Measurements from ENCODE around the gene SERINC2.
"Not testable (repeated sequence)": the region's sequence is repeated elsewhere in the genome, so short reads cannot be mapped to it uniquely, and the experiment has no call there.

Gene SERINC2

DNA sequence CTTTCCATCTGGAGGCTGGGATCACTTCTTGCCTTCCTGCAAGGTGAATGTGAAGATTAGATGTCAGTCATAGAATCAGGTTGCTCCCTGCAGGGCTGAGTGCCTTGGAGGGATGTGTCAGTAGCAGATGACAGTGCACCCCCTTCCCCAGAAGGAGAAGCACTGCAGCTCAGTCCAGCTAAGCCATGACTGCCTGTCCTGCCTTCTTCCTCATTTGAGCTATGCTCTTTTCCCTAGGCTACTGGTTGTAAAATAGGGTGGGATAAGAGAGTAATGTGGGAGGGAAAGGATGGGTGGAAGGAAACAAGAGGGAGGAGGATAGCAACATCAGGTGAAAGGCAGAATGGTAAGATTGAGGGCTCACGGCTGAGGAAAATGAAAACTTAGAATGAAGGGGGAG, 29.0 kb upstream of the SERINC2 start:
- DNase-seq (ENCODE audit: low read depth, low spot score), result no peak

DNA sequence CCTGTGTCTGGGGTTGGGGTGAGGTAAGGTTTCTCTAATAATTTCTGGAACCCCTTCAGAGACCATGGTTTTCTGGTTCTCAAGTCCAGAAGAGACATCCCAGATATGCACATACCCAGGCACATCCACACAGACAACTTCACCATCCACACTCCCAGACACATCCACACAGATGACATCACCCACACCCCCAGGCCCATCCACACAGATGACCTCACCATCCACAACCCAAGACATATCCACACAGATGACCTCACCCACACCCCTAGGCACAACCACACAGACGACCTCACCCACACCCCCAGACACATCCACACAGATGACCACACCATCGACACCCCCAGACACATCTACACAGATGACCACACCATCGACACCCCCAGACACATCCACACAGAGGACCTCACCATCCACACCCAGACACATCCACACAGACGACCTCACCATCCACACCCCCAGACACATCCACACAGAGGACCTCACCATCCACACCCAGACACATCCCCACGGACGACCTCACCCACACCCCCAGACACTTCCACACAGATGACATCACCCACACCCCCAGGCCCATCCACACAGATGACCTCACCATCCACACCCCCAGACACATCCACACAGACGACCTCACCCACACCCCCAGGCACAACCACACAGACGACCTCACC, 26.3 kb upstream of the SERINC2 start:
- not testable (repeated sequence) for DNase-seq (ENCODE audit: low read depth, low spot score)

DNA sequence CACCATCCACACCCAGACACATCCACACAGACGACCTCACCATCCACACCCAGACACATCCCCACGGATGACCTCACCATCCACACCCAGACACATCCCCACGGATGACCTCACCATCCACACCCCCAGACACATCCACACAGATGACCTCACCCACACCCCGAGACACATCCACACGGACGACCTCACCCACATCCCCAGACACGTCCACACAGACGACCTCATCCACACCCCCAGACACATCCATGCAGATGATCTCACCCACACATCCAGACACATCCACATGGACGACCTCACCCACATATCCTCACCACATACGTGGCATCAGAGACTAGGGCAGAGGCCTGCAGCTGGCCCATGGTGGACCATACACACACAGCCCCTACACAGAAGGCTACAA, 25.4 kb upstream of the SERINC2 start:
- DNase-seq (ENCODE audit: low read depth, low spot score), result no peak

DNA sequence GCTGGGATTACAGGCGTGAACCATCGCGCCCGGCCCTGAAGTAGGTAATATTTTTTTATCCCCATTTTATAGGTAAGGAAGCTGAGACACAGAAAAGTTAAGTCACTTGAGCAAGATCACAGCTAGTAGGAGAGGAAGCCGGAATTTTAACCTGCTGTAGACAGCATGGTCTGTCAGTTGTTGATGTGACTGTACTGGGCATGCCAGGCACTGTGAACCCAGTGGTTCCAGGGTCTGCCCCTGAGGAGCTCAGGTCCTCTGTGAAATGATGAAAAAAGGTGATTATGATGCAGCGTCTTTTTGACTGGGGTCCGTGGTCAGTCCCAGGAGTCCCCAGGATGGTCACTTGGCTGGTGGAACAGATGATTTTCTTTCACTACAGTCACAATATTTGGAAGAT, 23.4 kb upstream of the SERINC2 start:
- DNase-seq (ENCODE audit: low read depth, low spot score), result no peak

DNA sequence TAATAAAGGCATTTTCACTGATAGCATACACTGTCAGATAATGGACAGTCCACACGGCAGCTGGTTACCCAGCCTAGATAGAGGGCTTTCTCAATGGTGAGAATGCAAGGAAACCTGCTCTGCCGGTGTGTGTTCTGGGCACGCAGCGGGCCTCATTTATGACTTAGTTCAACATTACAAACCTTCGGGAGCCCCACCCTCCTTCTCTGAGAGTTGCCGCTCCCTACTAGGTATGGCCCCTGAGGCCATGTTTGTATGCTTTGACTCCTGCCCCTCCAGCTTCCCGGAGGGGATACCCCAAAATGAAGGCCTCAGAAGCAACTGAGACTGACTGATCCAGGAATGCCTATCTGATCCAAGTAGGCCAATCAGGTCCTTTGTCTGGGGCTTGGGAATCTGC, 22.9 kb upstream of the SERINC2 start:
- DNase-seq (ENCODE audit: low read depth, low spot score), result no peak

DNA sequence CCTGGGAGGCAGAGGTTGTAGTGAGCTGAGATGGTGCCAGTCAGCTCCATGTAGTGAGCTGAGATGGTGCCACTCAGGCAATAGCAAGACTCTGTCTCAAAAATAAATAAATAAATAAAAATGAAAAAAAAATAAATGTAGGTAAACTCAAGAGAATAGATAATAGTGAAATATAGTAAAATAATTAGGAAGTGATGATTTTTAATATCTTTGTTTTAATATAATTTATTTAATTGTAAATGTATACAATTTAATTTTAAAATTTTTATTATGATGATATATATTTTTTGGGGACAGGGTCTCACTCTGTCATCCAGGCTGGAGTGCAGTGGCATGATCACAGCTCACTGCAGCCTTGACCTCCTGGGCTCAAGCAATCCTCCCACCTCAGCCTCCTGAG, 19.6 kb upstream of the SERINC2 start:
- DNase-seq (ENCODE audit: low read depth, low spot score), result no peak

DNA sequence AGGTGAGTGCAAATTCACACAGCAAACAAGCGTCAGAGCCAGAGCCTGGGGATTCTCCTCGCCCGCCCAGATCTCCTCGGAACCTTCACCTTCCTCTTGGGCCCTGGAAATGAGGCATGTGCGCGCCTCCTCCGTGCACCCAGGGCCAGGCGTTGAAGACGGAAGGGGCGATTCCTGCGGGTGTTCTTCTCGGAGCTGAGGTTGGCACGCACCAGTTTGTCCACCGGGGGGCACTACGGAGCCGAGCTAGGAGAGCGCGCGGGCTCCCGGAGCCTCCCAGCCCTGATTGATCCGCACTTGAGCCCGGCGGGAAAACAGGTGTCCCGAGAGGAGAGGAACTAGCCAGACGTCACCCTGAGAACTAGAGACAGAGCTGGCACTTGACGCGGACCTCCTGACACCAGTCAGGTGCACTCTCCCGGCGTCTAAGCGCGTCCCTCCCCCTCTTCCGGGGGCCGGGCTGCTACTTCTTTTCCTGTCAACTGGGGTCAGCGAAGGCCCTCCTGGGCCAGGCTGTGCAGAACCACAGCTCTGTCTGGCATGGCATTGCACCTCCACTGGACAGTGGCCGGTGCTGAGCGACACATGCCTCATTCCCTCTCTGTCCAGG, 18.3 kb upstream of the SERINC2 start:
- DNase-seq (ENCODE audit: low read depth, low spot score), result no peak

DNA sequence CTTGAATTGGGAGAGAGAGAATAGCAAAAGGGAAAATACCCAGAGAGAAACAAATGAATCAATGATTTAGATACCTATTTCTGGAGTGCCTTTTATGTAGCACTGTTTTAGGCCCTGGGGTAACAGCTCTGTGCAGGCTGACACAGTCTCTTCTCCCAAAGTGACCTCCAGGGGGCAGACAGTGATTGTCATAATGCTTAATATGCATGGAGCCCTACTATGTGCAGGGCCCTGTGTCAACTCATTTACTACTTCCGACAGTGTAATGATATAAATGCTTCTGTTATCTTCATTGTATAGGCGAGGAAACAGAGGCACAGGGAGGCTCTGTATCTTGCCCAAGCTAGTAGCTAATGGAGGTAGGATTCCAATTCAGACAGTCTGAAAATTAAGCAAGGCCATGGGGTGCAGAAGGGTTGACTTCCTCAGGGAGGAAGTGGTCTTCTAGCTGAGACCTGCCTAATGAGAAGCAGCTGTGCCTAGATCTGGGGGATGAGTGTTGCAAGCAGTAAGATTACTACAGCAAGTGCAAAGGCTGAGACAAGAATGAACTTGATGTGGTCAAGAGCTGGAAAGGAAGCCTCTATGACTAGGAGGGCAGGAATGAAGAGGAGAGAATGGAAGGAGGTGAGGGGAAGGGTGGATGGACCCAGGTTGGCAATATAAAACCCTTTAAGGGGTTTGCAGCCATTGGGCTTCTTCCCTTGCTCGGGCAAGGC, 16.2 kb upstream of the SERINC2 start:
- no peak for DNase-seq (ENCODE audit: low read depth, low spot score)

DNA sequence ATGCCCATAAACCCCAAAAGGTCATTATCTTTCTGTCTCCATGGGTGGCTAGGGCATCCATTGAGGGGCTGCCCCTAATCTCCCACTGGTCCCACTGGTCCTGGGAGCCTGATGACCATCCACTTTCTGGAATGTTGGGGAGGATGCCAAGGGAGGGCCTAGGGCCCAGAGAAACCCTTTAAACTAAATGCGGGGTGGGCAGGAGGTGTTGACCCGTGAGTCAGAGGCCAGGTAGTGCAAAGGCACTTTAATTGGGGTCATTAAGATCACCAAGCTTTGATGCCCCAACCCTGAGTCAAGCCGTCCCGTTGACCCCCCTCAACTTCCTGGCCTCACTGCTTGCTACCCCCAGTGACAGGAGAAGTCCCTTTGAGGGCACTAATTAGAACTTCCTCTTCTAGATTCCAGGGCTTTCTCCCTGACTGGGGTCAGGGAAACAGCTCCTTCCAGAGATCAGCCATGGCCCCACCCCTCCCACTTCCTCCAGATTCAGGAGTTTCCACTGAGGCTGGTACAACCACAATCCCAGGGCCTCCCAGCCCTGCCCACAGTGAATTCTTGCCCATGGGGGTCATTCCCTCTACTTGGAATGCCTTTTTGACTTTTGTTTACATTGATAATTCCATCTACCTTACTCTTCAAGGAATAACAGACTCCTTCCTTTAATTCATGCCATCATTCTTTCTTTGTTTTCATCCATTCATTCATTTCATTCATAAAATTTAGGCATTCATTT, 15.5 kb upstream of the SERINC2 start:
- no peak for DNase-seq (ENCODE audit: low read depth, low spot score)

DNA sequence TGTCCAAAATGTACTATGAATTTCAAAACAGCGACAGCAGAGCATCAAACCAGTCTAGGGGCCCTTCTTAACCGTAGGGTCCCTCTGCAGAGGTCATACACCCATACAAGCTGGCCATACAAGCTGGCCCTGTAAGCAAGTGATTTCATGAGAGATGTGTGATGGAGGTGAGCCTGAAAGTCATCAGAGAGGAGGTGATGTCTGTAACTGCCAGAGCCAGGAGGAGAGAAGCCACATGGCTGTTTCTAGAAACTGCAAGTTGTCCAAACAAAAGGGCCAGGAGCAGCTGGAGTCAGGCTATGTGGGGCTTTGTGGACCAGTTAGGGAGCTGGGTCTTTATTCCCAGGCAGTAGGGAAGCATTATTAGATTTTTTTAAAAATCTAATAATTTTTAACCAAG, 14.8 kb upstream of the SERINC2 start:
- DNase-seq (ENCODE audit: low read depth, low spot score), result no peak

DNA sequence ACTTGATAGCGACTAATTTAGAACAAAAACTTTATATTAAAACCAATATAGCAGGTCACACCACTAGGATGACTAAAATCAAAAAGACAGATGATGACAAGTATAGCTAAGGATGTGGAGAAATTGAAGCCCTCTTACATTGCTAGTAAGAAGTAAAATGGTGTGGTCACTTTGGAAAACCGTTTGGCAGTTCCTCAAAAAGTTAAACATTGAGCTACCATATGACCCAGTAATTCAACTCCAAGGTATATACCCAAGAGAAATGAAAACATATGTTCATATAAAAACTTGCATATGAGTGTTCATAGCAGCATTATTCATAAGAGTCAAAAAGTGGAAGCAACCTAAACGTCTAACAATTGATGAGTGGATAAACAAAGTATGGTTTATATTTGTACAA, 13.0 kb upstream of the SERINC2 start:
- no peak for DNase-seq (ENCODE audit: low read depth, low spot score)

DNA sequence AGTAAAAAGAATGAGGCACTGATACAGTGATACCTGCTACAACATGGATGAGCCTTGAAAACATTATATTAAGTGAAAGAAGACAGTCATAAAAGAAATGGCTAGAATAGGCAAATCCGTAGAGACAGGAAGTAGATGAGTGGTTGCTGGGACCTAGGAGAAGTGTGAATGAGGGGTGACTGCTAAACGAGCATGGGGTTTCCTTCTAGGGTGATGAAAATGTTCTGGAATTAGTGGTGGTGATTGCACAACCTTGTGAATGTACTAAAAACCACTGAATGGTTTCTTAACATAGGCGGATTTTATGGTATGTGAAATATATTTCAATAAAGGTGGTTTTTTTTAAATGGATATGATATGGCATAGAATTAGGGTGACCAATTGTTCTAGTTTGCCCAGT, 12.6 kb upstream of the SERINC2 start:
- no peak for DNase-seq (ENCODE audit: low read depth, low spot score)

DNA sequence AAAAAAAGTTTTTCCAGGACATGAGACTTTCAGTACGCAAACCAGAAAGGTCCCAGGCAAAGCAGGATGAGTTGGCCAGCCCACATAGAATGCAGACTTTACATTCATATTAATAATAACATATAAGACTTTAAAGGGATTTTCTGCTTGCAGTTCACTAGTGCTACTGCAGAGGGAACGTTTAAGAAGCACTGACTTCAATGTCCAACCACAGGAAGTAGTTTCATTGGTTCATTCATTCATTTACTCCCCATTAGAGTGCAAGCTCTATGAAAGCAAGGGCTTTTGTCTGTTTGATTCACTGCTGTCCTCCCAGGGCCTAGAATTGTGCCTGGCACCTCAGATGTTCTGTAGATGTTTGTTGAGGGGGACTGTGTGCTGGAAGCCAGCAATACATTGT, 11.8 kb upstream of the SERINC2 start:
- no peak for DNase-seq (ENCODE audit: low read depth, low spot score)

DNA sequence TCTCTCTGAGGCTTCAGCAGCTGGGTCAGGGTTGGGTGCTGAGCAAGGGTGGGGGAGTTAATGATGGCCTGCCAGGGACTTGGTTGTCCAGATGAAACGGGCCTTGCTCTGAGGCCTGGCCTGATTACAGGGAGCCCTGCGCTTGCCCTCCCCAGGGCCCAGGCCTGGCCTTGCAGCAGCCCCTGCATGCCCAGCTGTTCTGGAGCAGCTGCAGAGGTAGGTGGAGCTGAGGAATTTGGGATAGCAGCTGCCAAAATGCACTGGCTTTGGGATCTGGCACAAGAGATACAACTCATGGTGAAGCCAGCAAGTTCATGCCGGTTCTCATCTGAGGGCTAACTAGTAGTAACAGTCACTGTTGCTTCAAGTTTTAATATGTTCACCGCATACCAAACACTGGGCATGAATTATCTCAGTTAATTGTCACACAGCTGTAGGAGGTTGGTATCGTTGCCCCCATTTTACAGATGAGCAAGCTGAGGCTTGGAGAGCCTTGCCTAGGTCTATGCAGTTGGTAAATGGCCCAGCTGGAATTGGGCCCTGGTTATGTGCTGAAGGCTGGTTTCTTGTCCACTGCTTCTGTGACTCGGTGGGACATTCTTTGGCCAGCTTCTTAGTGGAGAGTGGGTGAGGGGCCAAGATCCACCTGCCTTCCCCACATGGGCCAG, 7.3 kb upstream of the SERINC2 start:
- no peak for DNase-seq (ENCODE audit: low read depth, low spot score)

DNA sequence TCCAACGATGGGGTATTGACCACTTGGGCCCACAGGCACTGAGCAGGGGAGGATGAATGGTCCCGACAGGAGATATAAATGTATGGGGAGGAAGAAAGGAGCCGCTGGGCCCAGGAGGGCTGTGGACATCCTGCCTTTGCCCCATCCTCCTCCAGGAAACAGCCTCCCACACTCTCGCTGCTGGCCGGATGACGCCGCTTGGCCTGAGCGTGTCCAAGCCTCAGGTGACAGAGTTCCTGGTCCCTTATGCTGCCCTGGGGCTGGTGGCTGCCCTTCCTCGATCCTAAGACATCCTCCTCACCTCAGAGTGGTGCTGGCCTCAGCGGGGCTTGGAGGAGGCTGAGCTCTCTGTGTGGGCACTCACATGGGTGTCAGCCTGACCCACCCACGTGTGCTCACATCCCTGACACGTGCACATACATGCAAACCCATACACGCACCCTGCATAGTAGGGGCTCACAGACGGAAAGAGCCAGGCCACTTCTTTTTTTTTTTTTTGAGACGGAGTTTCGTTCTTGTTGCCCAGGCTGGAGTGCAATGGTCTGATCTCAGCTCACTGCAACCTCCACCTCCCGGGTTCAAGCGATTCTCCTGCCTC, 5.9 kb upstream of the SERINC2 start:
- no peak for DNase-seq (ENCODE audit: low read depth, low spot score)

DNA sequence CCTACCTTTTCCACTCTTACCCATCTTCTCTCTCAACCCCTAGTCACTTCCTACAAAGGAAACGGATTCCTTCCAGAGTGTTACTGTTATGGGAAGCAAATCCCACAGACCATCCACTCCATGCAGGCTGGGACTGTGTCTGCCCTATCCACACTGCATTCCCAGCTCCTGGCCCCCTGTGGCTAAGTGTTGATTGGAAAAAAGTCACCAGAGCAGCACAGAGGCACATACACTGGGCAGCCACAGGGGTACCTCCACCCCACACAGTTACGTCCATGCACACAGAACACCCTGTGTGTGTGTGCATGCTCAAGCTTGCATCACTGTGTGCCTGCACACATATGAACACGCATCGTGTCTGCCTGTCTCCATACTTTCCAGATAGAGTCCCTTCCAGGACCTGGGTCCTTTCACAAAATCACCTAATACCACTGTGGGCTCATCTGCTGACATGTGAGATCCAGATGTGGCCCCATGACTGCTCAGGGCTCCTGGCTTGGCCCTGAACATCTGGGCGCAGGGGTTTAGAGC, 4.2 kb upstream of the SERINC2 start:
- DNase-seq (ENCODE audit: low read depth, low spot score), result no peak

DNA sequence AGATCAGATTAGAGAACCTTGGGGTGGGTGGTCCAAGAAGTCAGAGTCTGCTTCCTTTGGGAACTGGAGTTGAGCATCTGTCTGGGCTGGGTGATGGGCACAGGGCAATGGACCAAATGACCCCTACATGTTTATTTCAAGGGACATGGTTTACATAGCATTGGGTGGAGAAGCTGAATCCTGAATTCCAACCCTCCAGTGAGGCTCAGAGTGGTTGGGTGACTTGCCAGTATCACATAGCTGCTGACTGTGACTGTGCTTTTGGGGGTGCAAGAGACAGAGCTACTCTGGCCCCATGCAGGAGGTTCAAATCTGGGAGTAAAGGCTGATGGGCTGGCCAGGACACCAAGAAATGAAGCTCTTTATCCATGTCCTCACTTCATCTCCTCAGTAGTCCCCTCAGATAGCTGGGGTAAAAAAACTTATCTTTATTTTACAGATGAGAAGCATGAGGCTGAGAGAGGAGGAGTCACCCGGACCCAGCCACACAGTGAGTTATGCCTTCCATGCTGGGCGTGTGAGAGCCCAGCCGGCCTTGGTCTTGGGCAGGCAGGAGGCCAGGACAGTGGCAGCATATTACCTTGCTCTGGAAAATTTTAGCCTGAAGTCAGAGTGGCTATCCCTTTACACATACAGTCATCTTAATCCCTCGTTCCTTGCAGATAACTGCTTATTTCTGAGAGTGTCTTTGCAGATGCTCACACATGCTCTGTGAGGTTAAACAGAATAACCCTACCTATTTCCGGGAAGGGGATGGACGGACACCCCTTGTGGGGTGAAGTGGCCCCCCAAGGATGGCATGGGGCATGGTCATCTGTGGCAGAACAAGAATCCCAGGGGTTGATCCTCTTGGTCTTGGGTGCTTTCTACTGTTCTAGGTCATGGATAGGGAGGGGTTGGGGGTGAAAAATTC, 2.8 kb upstream of the SERINC2 start:
- DNase-seq (ENCODE audit: low read depth, low spot score), result no peak

DNA sequence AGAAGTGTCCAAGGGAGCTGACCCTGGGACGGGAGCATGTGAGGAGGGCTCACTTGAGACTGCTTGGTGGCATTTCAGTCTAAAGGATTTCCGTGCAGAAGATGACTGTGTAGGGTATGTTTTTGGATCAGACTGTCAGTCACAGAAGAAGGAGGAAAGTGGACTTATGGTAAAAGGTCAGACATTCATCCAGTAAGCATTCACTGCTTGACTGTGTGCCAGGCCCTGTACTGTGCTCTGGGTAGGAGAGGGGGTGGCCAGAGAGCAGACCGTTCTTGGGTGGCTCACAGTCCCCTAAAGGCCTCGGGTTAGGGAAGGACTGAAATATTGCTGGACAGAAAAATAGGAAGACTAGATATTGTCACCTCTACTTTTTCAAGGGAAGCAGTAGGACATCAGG, 2.1 kb upstream of the SERINC2 start:
- DNase-seq (ENCODE audit: low read depth, low spot score), result no peak

DNA sequence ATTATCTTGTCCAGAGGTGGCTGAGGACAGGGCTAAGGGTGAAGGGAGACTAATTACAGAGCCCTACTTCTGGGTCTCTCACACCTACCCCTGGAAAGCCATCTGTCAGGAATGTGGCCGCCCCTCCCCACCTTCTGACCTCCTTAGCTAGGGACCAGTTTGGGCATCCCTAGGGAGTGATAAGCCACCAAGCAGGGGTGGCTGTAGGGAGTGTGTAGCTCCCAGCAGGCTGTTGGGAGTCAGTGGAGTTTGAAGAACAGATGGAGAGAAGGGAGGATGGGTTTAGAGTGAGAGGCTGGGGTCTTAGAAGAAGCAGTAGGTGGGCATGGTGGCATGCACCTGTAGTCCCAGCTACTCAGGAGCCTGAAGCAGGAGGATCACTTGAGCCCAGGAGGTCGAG, 808 bp upstream of the SERINC2 start:
- no peak for DNase-seq (ENCODE audit: low read depth, low spot score)

DNA sequence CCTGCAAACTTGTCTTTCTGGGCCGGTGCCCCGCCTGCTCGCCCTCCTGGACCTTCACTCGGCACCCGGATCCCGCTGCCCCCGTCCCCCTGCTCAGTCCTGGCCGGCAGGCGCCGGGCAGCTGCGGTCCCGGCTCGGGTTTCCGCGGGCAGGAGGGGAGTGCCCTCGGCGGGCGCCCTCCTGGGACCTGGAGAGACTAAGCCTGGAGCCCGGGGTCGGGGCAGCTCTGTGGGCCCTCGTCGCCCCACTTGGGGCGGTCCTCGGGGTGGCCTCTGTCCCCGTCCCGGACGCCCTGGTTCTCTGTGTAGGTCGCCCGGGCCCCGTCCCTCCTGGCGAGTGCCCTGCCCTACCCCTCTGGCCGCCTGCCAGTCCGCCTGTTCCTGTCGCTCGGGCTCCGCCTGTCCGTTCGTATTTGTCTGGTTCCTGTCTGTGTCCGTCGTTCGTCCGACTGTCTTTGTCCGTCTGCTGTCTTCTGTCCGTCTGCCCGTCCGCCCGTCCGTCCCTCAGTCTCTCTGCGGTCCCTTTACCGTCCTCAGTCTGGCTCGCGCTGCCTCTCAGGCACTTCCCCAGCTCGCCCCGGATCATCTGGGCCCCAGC, 490 bp downstream of the SERINC2 start:
- no peak for DNase-seq (ENCODE audit: low read depth, low spot score)

Measured in brain pericyte (primary cell).